Measurements from ENCODE around the gene RABGGTB.
A peak's percentile ranks its signal among the peaks of the same experiment; 100 is the strongest.
"Not testable (repeated sequence)": the region's sequence is repeated elsewhere in the genome, so short reads cannot be mapped to it uniquely, and the experiment has no call there.

RABGGTB gene

DNA sequence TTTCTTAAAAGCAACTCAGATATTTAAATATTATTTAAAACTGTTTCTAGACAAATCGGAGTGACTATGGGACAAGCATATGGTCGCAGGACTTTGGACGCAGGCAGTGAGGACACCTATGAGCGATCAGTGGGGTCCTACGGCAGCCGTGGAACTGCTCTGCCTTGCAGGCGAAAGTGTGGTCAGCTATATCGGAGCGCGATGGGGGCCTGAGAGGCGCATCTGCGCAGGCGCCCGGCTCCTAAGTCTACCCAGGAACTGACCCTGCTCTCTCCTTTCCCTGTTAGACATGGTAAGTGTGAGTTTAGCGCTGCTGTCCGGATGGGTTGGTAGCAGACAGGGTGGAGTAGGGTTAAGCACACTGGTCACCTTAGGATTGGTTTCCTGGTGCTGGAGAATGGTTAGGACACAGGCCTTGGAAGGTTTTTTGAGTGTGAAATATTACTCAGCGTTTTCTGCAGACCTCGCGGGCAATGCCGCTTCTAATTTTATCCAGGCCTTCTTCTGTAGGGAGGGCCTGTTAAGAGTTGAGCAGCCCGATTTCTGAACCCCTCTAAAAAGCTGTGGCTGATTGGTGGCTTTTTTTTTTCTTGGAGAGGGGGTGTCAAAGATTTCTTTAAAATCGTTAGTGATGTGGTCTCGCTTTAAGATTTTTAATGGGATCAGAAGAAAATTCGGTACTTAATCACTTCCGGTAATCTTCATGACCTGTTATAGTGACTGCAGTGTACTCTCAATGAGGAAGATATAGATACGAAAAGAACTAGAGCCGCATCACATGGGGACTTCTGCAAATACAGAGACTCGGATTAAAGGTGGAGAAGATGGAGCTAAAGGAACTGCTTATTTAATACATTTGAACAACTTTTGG, at the start of gene RABGGTB:
Gene RABGGTB, plus strand, starts transcription at position 274 of the 871 bp plus-strand sequence. Its CDS starts 16 bp downstream, at position 290.
- peak; percentile 89 to 91 for DNase-seq

DNA sequence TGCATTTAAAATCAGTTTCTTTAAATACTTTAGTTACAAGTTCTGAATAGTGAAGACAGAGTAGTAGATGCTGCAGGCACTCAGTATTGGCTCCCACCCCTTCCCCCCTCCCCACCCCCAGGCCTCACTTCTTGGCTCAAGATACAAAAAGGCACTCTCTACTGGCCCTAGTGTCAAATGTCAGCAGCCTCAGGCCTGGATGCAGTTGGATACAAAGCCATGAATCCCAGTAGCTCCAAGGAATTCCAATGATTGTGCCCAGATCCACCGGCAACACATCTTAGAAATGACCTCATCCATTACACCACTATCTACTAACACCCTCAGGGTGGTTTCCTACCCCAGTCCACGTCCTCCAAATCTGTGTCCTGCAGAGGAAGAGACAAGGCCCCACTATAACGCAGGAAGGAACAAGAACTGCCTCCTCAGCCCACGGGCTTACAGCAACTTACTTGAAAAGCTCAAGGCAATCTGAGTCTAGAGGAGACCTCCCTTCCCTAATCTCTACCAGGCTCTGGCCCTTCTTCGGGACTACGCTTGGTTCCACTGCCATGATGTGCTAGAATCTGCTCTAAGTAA, 43.9 kb upstream of the RABGGTB start:
- no peak for DNase-seq

- no peak for DNase-seq
Measured at GRCh38 chr1:75745276-75745675, 40.8 kb upstream of the RABGGTB start.

GRCh38 chr1:75757210-75757609, 28.8 kb upstream of the RABGGTB start:
- DNase-seq = not testable (repeated sequence)

GRCh38 chr1:75758543-75758942, 27.5 kb upstream of the RABGGTB start:
- not testable (repeated sequence) for DNase-seq

GRCh38 chr1:75764057-75764655, 21.9 kb upstream of the RABGGTB start:
- DNase-seq = no peak

DNA sequence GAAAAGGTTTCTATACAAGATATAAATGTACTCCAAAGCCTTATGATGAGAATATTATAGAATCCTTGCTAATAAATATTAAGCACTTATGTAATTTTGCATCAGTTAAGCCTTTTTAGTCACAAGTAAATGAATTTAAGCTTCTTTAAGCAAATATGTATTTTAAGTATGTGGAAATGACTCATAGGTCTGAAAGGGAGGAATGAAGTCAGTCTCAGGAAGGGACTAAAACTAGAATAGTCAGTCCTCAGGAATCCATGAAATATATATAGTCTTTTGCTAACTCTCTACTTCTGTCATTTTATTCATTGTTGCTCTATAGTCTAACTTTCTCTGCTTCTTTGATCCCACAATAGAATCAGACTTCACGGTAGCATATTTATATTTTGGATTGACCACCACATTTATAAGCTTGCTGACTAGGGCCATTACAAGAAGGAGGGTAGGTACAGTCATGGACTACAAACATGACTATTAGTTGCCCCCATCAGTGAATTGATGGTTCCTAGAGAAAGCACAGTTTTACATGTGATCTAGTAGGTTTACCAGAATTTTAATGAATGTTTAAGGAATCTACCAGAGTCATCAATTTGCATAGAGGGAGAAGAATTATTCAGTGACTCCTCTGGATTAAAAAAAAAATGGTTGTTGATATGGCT, 20.2 kb upstream of the RABGGTB start:
- no peak for DNase-seq

- DNase-seq = no peak
Measured at GRCh38 chr1:75768016-75768415, 18.0 kb upstream of the RABGGTB start.

GRCh38 chr1:75770761-75771160, 15.3 kb upstream of the RABGGTB start:
- DNase-seq = no peak

GRCh38 chr1:75771978-75772377, 14.1 kb upstream of the RABGGTB start:
- no peak for DNase-seq

DNA sequence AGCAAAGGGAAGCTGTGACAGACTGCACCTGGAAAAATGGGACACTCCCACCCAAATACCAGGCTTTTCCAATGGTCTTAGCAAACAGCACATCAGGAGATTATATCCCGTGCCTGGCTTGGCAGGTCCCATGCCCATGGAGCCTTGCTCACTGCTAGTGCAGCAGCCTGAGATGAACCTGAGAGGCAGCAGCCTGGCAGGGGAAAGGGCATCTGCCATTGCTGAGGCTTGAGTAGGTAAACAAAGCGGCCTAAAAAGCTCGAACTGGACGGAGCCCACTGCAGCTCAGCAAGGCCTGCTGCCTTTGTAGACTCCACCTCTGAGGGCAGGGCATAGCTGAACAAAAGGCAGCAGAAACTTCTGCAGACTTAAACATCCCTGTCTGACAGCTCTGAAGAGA, 8.2 kb upstream of the RABGGTB start:
- not testable (repeated sequence) for DNase-seq

DNA sequence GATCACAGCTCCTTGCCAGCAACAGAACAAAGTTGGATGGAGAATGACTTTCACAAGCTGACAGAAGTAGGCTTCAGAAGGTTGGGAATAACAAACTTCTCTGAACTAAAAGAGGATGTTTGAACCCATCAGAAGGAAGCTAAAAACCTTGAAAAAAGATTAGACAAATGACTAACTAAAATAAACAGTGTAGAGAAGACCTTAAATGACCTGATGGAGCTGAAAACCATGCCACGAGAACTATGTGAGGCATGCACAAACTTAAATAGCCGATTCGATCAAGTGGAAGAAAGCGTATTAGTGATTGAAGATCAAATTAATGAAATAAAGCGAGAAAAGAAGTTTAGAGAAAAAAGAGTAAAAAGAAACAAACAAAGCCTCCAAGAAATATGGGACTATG, 7.4 kb upstream of the RABGGTB start:
- not testable (repeated sequence) for DNase-seq

DNA sequence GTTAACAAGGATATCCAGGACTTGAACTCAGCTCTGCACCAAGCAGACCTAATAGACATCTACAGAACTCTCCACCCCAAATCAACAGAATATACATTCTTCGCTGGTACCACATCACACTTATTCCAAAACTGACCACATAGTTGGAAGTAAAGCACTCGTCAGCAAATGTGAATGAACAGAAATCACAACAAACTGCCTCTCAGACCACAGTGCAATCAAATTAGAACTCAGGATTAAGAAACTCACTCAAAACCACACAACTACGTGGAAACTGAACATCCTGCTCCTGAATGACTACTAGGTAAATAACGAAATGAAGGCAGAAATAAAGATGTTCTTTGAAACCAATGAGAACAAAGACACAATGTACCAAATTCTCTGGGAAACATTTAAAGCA, 5.9 kb upstream of the RABGGTB start:
- DNase-seq = not testable (repeated sequence)

DNA sequence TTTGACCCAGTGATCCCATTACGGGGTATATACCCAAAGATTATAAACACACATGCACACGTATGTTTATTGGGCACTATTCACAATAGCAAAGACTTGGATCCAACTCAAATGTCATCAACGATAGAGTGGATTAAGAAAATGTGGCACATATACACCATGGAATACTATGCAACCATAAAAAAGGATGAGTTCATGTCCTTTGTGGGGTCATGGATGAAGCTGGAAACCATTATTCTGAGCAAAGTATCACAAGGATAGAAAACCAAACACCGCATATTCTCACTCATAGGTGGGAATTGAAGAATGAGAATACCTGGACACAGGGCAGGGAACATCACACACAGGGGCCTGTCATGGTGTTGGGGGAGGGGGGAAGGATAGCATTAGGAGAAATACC, 2.1 kb upstream of the RABGGTB start:
- DNase-seq = not testable (repeated sequence)

DNA sequence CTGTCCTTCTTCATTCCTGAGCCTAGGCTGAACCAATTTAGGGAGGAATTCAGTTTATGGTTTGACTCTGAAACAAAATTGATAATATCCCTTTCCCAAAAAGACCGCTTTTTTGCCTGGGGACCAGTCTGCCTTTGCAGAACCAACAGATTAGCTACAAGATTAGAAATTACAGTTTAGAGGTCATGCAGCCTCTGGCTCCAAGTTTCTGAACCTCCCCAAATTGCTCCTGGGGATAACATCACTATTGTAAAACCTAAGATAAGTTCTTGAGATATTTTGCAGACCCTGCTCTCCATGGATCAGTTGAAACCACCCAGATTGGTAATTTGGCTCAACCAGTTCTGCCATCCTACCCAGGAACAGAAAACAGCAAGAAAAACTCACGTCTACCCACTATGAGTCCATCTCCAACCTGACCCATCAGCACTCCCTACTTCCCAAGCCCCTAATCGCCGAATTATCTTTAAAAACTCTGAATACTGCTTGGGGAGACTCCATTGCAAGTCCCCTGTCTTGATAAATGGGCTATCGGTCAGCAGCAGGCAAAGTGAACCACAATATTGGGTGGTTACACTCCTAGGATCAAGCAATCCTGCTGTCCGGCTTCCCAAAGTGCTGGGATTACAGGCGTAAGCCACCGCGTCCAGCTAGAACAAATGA, 605 bp upstream of the RABGGTB start:
- no peak for DNase-seq

DNA sequence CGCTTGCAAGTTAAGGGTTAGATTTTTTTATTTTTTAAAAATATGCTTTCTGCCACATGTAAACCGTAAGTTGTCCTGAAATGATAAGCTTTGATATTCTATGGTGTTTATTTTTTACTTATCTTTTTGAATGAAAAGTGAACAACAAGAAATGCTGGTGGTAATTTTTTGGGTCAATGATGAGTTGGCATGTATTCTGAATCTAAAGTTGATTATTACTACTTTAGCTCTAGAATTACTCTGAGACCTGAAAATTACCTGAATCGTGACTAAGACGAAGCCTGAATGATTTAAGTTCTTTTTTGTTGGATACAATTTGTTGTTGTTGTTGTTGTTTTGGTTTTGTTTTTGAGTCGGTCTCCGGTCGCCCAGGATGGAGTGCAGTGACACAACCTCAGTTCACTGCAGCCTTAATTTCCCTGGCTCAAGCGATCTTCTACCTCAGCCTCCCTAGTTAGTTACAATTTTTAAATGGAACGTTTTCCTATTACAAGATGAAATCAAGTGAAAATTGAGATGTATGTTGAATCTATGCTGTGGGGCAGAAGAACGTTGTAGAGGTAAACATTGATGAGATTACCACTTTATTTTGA, 941 bp downstream of the RABGGTB start:
- no peak for DNase-seq

DNA sequence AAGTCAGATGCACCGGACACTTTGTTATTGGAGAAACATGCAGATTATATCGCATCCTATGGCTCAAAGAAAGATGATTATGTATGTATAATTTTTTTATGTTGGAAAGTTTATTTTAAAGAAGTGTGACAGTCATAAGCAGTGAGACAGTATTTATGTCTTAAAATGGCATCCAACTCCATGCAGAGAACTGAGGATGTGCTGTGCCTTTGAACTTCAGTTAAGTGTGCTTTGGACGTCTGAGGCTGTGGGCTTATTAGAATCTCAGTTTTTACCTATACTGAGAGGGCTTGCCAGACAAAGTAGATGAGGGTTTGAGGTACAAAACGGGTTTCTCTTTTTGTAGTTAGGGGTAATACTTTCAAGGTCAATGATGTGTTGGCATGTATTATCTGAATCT, 1.5 kb downstream of the RABGGTB start:
- DNase-seq = no peak

DNA sequence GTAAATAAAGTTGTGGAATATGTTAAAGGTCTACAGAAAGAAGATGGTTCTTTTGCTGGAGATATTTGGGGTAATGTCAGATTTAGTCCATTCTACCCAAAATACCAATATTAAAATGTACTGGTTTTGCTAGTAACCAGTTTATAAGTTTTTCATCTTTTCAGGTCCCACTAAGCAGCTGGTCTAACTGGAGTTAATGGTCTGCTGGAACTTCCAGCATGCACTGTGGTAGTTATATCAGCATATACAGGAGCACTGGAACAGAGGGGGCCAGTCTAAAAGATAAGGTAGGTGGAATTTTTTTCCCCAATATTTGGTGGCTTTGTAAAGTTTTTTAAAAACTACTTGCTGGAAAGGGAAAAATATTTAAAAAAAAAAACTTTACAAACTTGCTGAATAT, 3.9 kb downstream of the RABGGTB start:
- no peak for DNase-seq

DNA sequence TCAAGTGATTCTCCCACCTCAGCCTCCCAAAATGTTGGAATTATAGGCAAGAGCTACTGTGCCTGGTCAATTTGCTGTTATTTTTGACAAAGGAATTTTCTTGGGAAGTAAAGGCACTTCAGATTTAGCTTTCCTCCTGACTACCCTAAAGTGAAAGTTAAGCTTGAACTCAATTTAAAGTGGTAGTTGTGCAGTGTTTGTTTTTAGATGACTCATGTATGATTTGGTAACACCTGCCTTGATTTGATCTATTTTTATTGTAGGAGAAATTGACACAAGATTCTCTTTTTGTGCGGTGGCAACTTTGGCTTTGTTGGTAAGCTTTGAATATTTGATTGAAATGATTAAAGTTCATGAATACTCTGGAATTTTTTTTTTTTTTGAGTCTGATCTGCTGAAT, 5.0 kb downstream of the RABGGTB start:
- DNase-seq = no peak

DNA sequence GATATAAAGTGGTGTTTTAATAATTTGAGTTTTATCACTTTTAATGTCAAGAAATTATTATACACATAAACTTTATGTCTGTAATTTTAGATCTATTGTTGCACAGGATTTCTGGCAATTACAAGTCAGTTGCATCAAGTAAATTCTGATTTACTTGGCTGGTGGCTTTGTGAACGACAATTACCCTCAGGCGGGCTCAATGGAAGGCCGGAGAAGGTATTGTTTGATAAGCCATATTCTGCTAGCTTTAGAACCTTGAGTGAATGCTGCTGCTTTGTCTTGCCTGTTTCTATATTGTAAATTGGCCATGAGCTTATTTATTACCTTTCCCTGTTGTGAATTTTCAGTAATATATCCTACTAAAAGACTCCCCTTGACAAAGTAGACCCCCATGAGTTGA, 6.0 kb downstream of the RABGGTB start:
- no peak for DNase-seq

- no peak for DNase-seq
Measured at GRCh38 chr1:75794382-75794781, 8.3 kb downstream of the RABGGTB start.

GRCh38 chr1:75795703-75796193, 9.7 kb downstream of the RABGGTB start:
- DNase-seq = no peak
